ENCODE results near the gene MX2. TPM values are rescaled to one million over a fixed set of nuclear protein-coding genes. Genes with fewer than 3 reads are reported as not detected.

Gene MX2
- total and polyA plus RNA-seq, 2 of the 8 experiments (the other 6 are each of a cell fraction or from before 2014, with no cell fraction given) = 3.1 to 8.9 TPM

DNA sequence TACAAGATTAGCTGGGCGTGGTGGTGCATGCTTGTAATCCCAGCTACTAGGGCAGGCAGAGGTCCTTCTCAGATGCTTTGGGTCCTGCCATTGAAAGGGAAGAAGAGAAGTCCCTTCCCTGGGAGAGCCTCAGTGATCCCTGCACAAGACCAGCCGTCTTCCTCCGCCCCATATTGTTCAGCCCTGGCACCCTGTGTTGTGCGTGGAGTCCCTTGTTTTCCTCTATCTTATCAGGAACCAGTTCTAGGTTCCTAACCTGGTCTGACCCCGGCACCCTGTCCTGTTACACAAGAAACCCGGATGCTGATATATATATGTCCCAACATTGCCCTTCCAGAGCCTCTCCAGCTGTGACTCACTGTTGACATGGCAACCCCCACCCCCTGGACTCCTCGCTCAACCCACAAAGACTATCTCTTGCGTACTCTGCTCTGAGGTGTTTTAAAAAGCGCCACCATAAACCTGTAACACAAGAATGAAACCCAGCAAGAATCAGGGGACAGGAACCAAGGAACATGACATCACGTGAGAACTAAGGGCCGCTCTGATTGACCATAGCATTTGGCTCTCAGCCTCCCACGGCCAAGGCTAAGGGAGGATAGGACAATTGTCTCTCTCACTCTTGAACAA is 4.8 kb downstream of the MX2 start:
- CTCF ChIA-PET (ENCODE audit: partially characterized antibody) = interaction anchor here (0.7 to 7.3 kb wide), 5 partner anchors 14 to 740 kb away, joined by 3 to 45 read pairs (median 5); no protein-coding TSS in a partner anchor
- FAIRE-seq = no peak
- H2AFZ ChIP-seq (ENCODE audit: low read length) = no peak overlapping the region
- TF ChIP-seq SIN3A (conservative IDR thresholded peaks at IDR 0.05 in 1 of 2, IDR thresholded peaks at IDR 0.05 in 1 of 2; ENCODE audit: low read depth in 1 of 2, low read length in 2 of 2) (no peak), SP2 (IDR thresholded peaks at IDR 0.05; ENCODE audit: low read length) (no peak), POLR2AphosphoS5 (IDR thresholded peaks at IDR 0.05; ENCODE audit: low read depth, low read length) (no peak), CBX5 (IDR thresholded peaks at IDR 0.05; ENCODE audit: low read depth, low read length) (no peak), MAFK (IDR thresholded peaks at IDR 0.05; ENCODE audit: low read depth, low read length) (no peak), JUND (IDR thresholded peaks at IDR 0.05; ENCODE audit: low read length) (no peak), BCL11A (IDR thresholded peaks at IDR 0.05; ENCODE audit: low read depth in 2 of 2, low read length in 2 of 2) (no peak), RFX5 (IDR thresholded peaks at IDR 0.05; ENCODE audit: borderline replicate concordance, low read depth, low read length) (no peak), SP1 (IDR thresholded peaks at IDR 0.05; ENCODE audit: low read depth, low read length) (no peak), HDAC6 (IDR thresholded peaks at IDR 0.05; ENCODE audit: low read depth, low read length) (no peak), RXRA (IDR thresholded peaks at IDR 0.05; ENCODE audit: insufficient read depth, low read depth, low read length) (no peak)
- TF ChIP-seq, protein P1, sequence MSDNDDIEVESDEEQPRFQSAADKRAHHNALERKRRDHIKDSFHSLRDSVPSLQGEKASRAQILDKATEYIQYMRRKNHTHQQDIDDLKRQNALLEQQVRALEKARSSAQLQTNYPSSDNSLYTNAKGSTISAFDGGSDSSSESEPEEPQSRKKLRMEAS (IDR thresholded peaks at IDR 0.05) = no peak

More for the DNA sequence above, 4.8 kb downstream of the MX2 start:
- Histone ChIP-seq H2AK5ac (ENCODE audit: low read depth, low read length) (no peak overlapping the region), H2BK15ac (ENCODE audit: low read length) (no peak overlapping the region), H3K14ac (ENCODE audit: insufficient read length) (no peak overlapping the region), H3K9ac (replicated peaks in 1 of 4; ENCODE audit: extremely low read depth in 1 of 4, low read depth in 3 of 4, low read length in 3 of 4) (no peak overlapping the region), H3K56ac (replicated peaks; ENCODE audit: insufficient read length, low read depth, low read length) (no peak overlapping the region), H2BK20ac (ENCODE audit: low read length) (no peak overlapping the region), H3K23ac (ENCODE audit: insufficient read length) (no peak overlapping the region), H3K18ac (ENCODE audit: extremely low read depth, low read length) (no peak overlapping the region), H4K8ac (ENCODE audit: extremely low read depth, insufficient read depth, low read length) (no peak overlapping the region), H3K9me3 (ENCODE audit: insufficient read depth in 2 of 2, low read depth in 1 of 2, low read length in 1 of 2) (no peaks in the 10 kb centered on the region), H3K4me2 (ENCODE audit: insufficient read depth in 1 of 2, low read depth in 2 of 2, low read length in 2 of 2) (no peak overlapping the region), H3K23me2 (ENCODE audit: low read depth, low read length) (no peaks in the 10 kb centered on the region; the same call in 1 of the 2 replicates), H3K4me3 (ENCODE audit: extremely low read depth in 1 of 4, insufficient read depth in 2 of 4, low read depth in 3 of 4, low read length in 4 of 4) (no peak overlapping the region), H3K79me1 (ENCODE audit: low read depth, low read length) (no peaks in the 10 kb centered on the region), H4K91ac (replicated peaks; ENCODE audit: insufficient read length, low read length) (no peak overlapping the region), H3K79me2 (ENCODE audit: control insufficient read depth in 1 of 2, insufficient read depth in 2 of 2, low read length in 2 of 2) (no peaks in the 10 kb centered on the region), H2BK5ac (ENCODE audit: low read depth, low read length) (no peak overlapping the region), H3K4me1 (replicated peaks in 1 of 4; ENCODE audit: control insufficient read depth in 3 of 4, insufficient read depth in 4 of 4, low read length in 3 of 4) (peaks cover 0 to 15% (median 3%) of the 10 kb centered on the region in 4 experiments; a peak in 5 of 7 replicates), H3K36me3 (ENCODE audit: control insufficient read depth in 2 of 4, insufficient read depth in 4 of 4, low read length in 3 of 4) (no peaks in the 10 kb centered on the region), H2BK120ac (replicated peaks; ENCODE audit: low read depth, low read length) (no peak overlapping the region), H3K4ac (replicated peaks; ENCODE audit: insufficient read length, low read depth, low read length) (no peak overlapping the region), H4K5ac (ENCODE audit: insufficient read length, low read depth, low read length) (no peak overlapping the region), H3K27me3 (replicated peaks in 1 of 4; ENCODE audit: control insufficient read depth in 3 of 4, extremely low read depth in 1 of 4, insufficient read depth in 3 of 4, low read length in 3 of 4) (peaks cover 0 to 1% (median 0%) of the 10 kb centered on the region in 4 experiments; a peak in 2 of 7 replicates), H2BK12ac (ENCODE audit: low read depth, low read length) (no peak overlapping the region), H4K20me1 (replicated peaks in 1 of 2; ENCODE audit: control insufficient read depth in 1 of 2, insufficient read depth in 2 of 2, low read length in 2 of 2) (no peaks in the 10 kb centered on the region), H3K27ac (ENCODE audit: low read depth, low read length) (no peak overlapping the region)
- WGBS, 2 experiments (ENCODE audit: extremely low coverage in 1 of 2, insufficient coverage in 1 of 2, insufficient read length in 1 of 2, insufficient replicate concordance in 2 of 2, low coverage in 1 of 2, low lambda C conversion rate in 2 of 2, missing lambda C conversion rate in 1 of 2) = 91% methylated on average over 12 of the region's 12 CpGs; no CpG with 5 or more reads in 1 of the 2 experiments
- DNase-seq (ENCODE audit: low read depth in 1 of 2, low spot score in 2 of 2) = no peak
- POLR2A ChIA-PET (ENCODE audit: partially characterized antibody) = no interaction called here
